K562 treated with DMSO at 1 percent for 24 hours (cell line): ENCODE data around the gene C1QTNF1. TPM values are rescaled to one million over a fixed set of nuclear protein-coding genes. Genes with fewer than 3 reads are reported as not detected.

ENCODE experiments used
- total RNA-seq: library from RNA; unstranded; fragments of 300-600 nt; gene quantifications from 2 replicates; pipeline ENCODE4 v1.2.3, GENCODE V29; 2022; ENCODE audit warnings: low read depth; ENCODE audit not compliant: insufficient read depth

Gene C1QTNF1, protein sequence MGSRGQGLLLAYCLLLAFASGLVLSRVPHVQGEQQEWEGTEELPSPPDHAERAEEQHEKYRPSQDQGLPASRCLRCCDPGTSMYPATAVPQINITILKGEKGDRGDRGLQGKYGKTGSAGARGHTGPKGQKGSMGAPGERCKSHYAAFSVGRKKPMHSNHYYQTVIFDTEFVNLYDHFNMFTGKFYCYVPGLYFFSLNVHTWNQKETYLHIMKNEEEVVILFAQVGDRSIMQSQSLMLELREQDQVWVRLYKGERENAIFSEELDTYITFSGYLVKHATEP
- total RNA-seq: not detected in 2 replicates

DNA sequence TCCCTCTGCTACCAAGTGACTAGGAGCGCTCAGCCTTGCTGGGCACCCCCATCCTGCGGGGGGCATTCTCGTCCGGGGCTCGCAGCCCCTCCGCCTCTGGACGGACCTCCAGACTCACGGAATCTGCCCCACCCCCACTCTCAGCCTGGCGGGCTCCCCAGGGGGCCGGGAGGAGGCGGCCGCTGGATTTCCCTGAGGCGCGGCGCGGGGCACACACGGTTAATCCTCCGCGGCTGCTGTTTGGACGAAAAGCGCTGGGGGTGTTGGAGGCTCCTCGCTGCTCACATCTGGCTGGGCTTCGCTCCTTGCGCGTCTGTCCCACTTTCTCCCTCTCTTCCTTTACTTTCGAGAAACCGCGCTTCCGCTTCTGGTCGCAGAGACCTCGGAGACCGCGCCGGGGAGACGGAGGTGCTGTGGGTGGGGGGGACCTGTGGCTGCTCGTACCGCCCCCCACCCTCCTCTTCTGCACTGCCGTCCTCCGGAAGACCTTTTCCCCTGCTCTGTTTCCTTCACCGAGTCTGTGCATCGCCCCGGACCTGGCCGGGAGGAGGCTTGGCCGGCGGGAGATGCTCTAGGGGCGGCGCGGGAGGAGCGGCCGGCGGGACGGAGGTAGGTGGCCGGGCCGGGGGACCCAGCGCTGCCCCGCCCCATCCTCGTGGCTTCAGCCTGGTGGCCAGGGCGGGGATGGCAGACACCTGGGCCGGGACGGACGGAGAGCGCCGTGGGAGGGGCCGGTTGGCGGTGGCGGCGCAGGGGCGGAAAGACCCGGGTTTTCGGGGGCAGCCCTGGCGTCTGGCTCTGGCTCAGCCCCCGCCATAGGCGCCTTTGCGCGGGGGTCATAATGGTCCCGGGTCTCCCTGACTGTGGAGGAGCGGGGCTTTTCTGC lies at the start of gene C1QTNF1:
Gene C1QTNF1 (plus strand): TSS at position 284 of the 886 bp plus-strand sequence. CDS start 19,800 bp downstream, outside the sequence.

DNA sequence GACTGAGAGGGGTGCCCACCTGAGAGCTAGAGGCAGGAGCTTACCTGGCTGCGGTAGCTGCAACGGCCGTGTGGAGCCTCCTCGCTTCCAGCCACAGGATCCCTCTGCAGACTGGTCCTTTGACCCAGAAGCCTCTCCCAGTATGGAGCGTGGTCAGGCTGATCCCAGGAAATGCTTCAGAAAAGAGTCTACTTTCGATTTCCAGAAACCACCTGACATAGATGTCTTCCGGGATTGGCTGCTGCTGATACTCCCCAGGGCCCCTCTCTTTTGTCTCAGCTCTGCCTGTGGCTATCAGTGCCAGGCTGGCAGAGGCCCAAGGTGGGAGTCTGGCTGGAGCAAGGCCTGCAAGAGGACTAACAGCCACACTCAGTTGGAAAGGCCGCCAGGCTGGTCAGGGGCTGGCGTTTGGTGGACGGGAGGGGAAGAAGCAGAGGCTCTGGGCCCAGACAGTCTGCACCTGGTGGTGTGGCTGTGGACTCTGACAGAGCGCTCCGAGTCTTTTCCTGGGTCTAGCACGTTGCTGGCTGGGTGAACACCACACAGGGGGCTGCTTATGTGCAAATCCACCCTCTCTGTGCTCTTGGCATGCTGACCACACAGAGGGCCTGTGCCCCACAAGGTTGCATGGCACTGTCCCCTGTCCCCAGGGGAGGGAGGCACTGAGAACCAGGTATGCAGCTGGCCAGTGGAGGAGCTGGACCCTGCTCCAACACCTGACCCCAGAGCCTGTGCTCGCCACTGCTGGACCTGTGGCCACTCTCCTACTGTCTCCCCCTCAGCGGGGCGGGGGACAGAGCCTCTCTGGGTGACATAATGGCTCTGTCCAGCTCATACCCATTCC lies 44.0 kb upstream of the C1QTNF1 start, which contains the start of gene LGALS3BP:
Gene LGALS3BP (minus strand): TSS at position 144 of the 844 bp plus-strand sequence. CDS start 2,732 bp downstream, outside the sequence.

DNA sequence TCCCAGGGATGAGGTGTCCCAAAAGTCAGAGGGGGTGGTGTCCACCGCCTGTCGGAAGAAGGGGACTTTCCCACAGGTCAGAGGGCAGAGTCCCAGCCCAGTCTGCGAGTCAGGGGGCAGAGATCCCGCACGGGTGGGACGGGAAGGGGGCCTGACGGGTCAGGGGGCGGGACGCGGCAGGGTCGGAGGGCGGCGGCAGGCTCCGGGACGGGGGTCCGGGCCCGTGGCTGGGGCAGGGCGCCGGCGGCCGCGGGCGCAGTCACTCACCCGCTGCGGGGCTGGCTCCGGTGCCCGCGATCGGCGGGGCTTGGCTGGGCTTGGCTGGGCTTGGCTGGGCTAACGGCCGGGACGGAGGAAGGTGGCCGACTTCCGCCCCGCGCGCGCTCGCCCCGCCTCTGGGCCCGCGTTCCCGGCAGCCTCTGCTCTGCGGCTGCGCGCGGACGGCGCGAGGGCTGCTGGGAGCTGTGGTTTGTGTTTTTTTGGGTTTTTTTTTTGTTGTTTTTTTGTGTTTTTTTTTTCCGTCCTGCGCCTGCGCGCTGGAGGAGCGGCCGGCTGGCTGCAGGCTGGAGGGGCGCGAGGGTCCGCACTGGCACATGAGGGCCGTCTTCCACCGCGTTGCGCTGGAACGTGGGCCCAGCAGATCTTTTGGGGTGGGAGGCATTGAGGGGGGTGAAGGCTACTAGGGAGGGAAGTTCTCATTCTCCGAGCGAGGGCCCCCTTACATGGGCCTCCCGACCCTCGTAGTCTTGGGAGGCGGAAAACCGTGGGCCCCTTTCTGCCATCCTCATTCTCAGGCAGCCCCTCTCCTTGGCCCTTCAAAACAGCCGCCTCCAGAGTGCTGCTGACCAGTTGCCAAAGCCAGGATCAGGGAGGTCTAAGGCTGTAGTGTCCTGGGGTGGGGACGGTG lies 14.3 kb upstream of the C1QTNF1 start, which contains the start of gene CANT1:
Gene CANT1 (minus strand): TSS at position 368 of the 907 bp plus-strand sequence. CDS start 12,142 bp downstream, outside the sequence.

DNA sequence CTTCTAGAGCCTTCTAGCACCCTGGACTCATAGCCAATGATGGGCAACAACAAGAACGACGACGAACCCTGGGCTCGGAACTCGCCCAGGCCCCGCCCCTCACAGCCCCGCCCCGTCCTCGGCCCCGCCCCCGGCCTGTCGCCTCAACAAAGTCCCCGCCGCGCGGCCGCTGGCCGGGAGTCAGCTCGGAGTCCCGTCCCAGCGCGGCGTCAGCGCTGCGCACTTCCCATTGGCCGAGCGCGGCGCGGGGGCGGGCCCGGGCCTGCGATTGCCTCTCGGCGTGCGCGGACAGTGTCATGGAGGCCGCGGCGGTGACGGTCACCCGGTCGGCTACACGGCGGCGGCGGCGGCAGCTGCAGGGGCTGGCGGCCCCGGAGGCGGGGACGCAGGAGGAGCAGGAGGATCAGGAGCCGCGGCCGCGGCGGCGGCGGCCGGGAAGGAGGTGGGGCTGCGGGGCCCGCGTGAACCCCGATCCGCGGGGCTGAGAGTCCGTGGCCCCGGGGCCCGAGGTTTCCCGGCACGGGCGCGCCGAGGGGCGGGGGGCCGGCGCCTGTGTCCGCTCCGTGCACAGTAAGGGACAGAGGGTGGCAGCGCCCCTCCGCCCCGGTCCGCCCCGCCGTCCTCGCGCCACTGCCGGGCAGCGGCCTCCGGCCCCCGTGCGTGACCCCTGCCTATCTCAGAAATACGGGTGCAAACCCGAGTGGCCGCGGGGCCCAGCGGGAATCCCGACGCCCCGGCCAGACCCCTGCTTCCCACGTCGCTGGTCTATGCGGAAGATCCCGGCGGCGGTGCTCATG lies 50.9 kb downstream of the C1QTNF1 start, which contains the start of gene ENGASE:
Gene ENGASE (plus strand): TSS at position 176 of the 797 bp plus-strand sequence. CDS start 121 bp downstream, at position 297.

Other genes with a start within 250 kb of the C1QTNF1 start
- gene CYTH1, start 241.9 kb upstream of the C1QTNF1 start, total RNA-seq: 36.6 and 39.3 TPM in 2 replicates
- 19.9 and 20.2 TPM in 2 replicates for gene USP36, start 183.4 kb upstream of the C1QTNF1 start, total RNA-seq
- not detected in 2 replicates for gene CEP295NL, start 121.0 kb upstream of the C1QTNF1 start, total RNA-seq
- 0.46 and 0.56 TPM in 2 replicates for gene TIMP2, start 98.8 kb upstream of the C1QTNF1 start, total RNA-seq
- 106 and 110 TPM in 2 replicates for gene LGALS3BP, start 44.2 kb upstream of the C1QTNF1 start, total RNA-seq
- gene CANT1, start 14.4 kb upstream of the C1QTNF1 start, total RNA-seq: 86.3 and 86.8 TPM in 2 replicates
- gene ENGASE, start 50.7 kb downstream of the C1QTNF1 start, total RNA-seq: 15.6 and 20.9 TPM in 2 replicates